ENCODE results near the gene PCP4.
A peak's percentile ranks its signal among the peaks of the same experiment; 100 is the strongest.

The PCP4 gene

GRCh38 chr21:39867198-39867650 is at the start of gene PCP4:
Gene PCP4 (plus strand): TSS chr21:39867438. CDS start chr21:39867502, 64 bp downstream.
- peak; percentile 43 for DNase-seq (ENCODE audit: low spot score)

- DNase-seq (ENCODE audit: low spot score) = no peak
Measured at GRCh38 chr21:39818557-39818956, 48.7 kb upstream of the PCP4 start.

- DNase-seq (ENCODE audit: low spot score) = no peak
Measured at GRCh38 chr21:39822042-39822441, 45.2 kb upstream of the PCP4 start.

GRCh38 chr21:39825250-39825649 is 42.0 kb upstream of the PCP4 start:
- DNase-seq (ENCODE audit: low spot score) = no peak

- DNase-seq (ENCODE audit: low spot score) = no peak
Measured at GRCh38 chr21:39834543-39834942, 32.7 kb upstream of the PCP4 start.

- DNase-seq (ENCODE audit: low spot score) = no peak
Measured at GRCh38 chr21:39837861-39838359, 29.3 kb upstream of the PCP4 start.

GRCh38 chr21:39840373-39841097 is 26.7 kb upstream of the PCP4 start:
- no peak for DNase-seq (ENCODE audit: low spot score)

- DNase-seq (ENCODE audit: low spot score) = no peak
Measured at GRCh38 chr21:39842741-39843459, 24.3 kb upstream of the PCP4 start.

- no peak for DNase-seq (ENCODE audit: low spot score)
Measured at GRCh38 chr21:39843483-39843882, 23.8 kb upstream of the PCP4 start.

GRCh38 chr21:39843916-39844315 is 23.3 kb upstream of the PCP4 start:
- no peak for DNase-seq (ENCODE audit: low spot score)

GRCh38 chr21:39845571-39846130 is 21.6 kb upstream of the PCP4 start:
- DNase-seq (ENCODE audit: low spot score) = no peak

GRCh38 chr21:39847877-39848276 is 19.4 kb upstream of the PCP4 start:
- no peak for DNase-seq (ENCODE audit: low spot score)

GRCh38 chr21:39849014-39849655 is 18.1 kb upstream of the PCP4 start:
- no peak for DNase-seq (ENCODE audit: low spot score)

GRCh38 chr21:39850333-39850732 is 16.9 kb upstream of the PCP4 start:
- DNase-seq (ENCODE audit: low spot score) = no peak

- DNase-seq (ENCODE audit: low spot score) = no peak
Measured at GRCh38 chr21:39851002-39851618, 16.1 kb upstream of the PCP4 start.

- DNase-seq (ENCODE audit: low spot score) = no peak
Measured at GRCh38 chr21:39852021-39852721, 15.1 kb upstream of the PCP4 start.

GRCh38 chr21:39852726-39853500 is 14.3 kb upstream of the PCP4 start:
- no peak for DNase-seq (ENCODE audit: low spot score)

- DNase-seq (ENCODE audit: low spot score) = no peak
Measured at GRCh38 chr21:39854572-39854971, 12.7 kb upstream of the PCP4 start.

GRCh38 chr21:39855595-39855994 is 11.6 kb upstream of the PCP4 start:
- no peak for DNase-seq (ENCODE audit: low spot score)

GRCh38 chr21:39860600-39860999 is 6.6 kb upstream of the PCP4 start:
- no peak for DNase-seq (ENCODE audit: low spot score)

- DNase-seq (ENCODE audit: low spot score) = no peak
Measured at GRCh38 chr21:39863111-39863510, 4.1 kb upstream of the PCP4 start.
